ENCODE data around the gene FAM186B.
A peak's percentile ranks its signal among the peaks of the same experiment; 100 is the strongest.

FAM186B gene

GRCh38 chr12:49567611-49568441, 37.6 kb downstream of the FAM186B start, which contains the start of gene MCRS1 (continued):
- TF ChIP-seq INSM2 (tag by site-specific recombination; IDR thresholded peaks at IDR 0.05) (no peak), ZNF16 (tag by site-specific recombination; IDR thresholded peaks at IDR 0.05; ENCODE audit: low read depth) (no peak), ZBTB11 (tag by site-specific recombination; conservative IDR thresholded peaks at IDR 0.05; ENCODE audit: low read depth) (peak; percentile 96), YY1 (tag by site-specific recombination; IDR thresholded peaks at IDR 0.05) (0 out of 2 replicates have a peak, but pooled peaks have one; percentile 32), ZBTB7A (tag by site-specific recombination; IDR thresholded peaks at IDR 0.05; ENCODE audit: low read depth) (peak; percentile 97; the same call in 1 of the 2 replicates), ZNF548 (tag by site-specific recombination; IDR thresholded peaks at IDR 0.05) (no peak), BCL11B (tag by site-specific recombination; IDR thresholded peaks at IDR 0.05; ENCODE audit: low read depth) (no peak), HOXD13 (CRISPR knock-in tag; IDR thresholded peaks at IDR 0.05; ENCODE audit: borderline replicate concordance) (no peak), GLI2 (tag by site-specific recombination; IDR thresholded peaks at IDR 0.05; ENCODE audit: borderline replicate concordance, low read depth) (no peak), GLIS2 (tag by site-specific recombination; IDR thresholded peaks at IDR 0.05) (peak; percentile 93), KLF9 (tag by site-specific recombination; IDR thresholded peaks at IDR 0.05; ENCODE audit: low read depth) (peak; percentile 100), SCRT2 (tag by site-specific recombination; IDR thresholded peaks at IDR 0.05) (no peak), ZXDB (tag by site-specific recombination; IDR thresholded peaks at IDR 0.05) (peak; percentile 96), ZNF488 (tag by site-specific recombination; IDR thresholded peaks at IDR 0.05) (no peak), MZF1 (tag by site-specific recombination; IDR thresholded peaks at IDR 0.05; ENCODE audit: borderline replicate concordance) (no peak), ZNF558 (tag by site-specific recombination; IDR thresholded peaks at IDR 0.05) (0 out of 2 replicates have a peak, but pooled peaks have one; percentile 39), TCF7L2 (IDR thresholded peaks at IDR 0.05; ENCODE audit: borderline replicate concordance, low read depth, low read length) (no peak), ZBTB6 (tag by site-specific recombination; IDR thresholded peaks at IDR 0.05) (no peak)

GRCh38 chr12:49567302-49567610, 38.2 kb downstream of the FAM186B start:
- Histone ChIP-seq H3K4me1 (ENCODE audit: control insufficient read depth, insufficient read depth, low read length) (no peaks in the 10 kb centered on the region), H3K27ac (ENCODE audit: extremely low read depth, low read depth, low read length) (peak overlapping the region; percentile 69), H3K36me3 (ENCODE audit: control insufficient read depth in 2 of 2, insufficient read depth in 1 of 2, low read length in 2 of 2) (peaks cover 5 to 49% of the 10 kb centered on the region in 2 experiments), H3K9me3 (ENCODE audit: control insufficient read depth, insufficient read depth, low read depth, low read length) (no peaks in the 10 kb centered on the region), H3K4me3 (ENCODE audit: low read depth, low read length) (peak overlapping the region; percentile 88)
- CTCF ChIA-PET = interaction anchor here (0.6 to 1.9 kb wide), 10 partner anchors 12 to 524 kb away, joined by 3 to 10 read pairs (median 3); no protein-coding TSS in a partner anchor
- POLR2A ChIA-PET = interaction anchor here (0.5 to 1.7 kb wide), 8 partner anchors 12 to 495 kb away, joined by 3 to 9 read pairs (median 4); partner anchors contain the start of genes SPATS2 and TMBIM6
- TF ChIP-seq ZNF175 (tag by site-specific recombination; IDR thresholded peaks at IDR 0.05) = no peak
- TF ChIP-seq RBAK (tag by site-specific recombination; IDR thresholded peaks at IDR 0.05) = no peak
- no peak for TF ChIP-seq ZNF10 (tag by site-specific recombination; IDR thresholded peaks at IDR 0.05)
- no peak for TF ChIP-seq ZNF624 (tag by site-specific recombination; IDR thresholded peaks at IDR 0.05)
- no peak for TF ChIP-seq ZSCAN4 (tag by site-specific recombination; IDR thresholded peaks at IDR 0.05)
- no peak for TF ChIP-seq ZNF140 (tag by site-specific recombination; IDR thresholded peaks at IDR 0.05)
- TF ChIP-seq ZNF660 (tag by site-specific recombination; IDR thresholded peaks at IDR 0.05) = no peak
- no peak for TF ChIP-seq ZBTB44 (tag by site-specific recombination; IDR thresholded peaks at IDR 0.05)
- no peak for TF ChIP-seq EGR2 (tag by site-specific recombination; IDR thresholded peaks at IDR 0.05; ENCODE audit: low read depth)

Measured in HEK293 (cell line).